MM.1S (cell line): Measurements from ENCODE around the gene ZSCAN21.

Experiments
- EZH2 ChIP-seq: fragments of 300-600 bp; sonication (generic); optimal IDR thresholded peaks from 2 replicates; pipeline ENCODE3; 2017; ENCODE audit warnings: low read depth, mild to moderate bottlenecking, antibody characterized with exemption, low read length, mixed read lengths
- TF ChIP-seq, protein P1 (sequence below): fragments of 300-600 bp; sonication (generic); IDR thresholded peaks from 2 replicates; pipeline ENCODE4 v1.5.1; 2016; ENCODE audit warnings: antibody characterized with exemption, low read length, mixed read lengths

DNA sequence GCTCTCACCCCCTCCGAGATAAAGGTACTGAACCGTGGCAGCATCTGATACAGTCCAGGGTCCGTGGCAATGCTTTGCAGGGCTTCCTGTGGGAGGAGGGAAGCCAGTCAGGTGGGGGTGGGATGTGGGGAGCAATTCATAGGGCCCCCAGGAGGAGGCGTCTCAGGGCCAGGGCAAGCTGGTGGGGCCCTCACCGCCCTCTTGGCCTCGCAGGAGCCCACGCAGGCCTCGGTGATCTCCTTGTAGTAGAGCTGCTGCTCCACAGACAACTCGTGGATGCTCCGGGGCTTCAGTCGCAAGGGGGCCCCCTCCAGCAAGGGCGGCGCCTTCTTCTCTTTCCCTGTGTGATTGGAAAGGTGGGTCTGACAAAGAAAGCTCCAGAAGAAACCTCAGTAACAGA lies 62.3 kb downstream of the ZSCAN21 start:
- TF ChIP-seq, protein P1, sequence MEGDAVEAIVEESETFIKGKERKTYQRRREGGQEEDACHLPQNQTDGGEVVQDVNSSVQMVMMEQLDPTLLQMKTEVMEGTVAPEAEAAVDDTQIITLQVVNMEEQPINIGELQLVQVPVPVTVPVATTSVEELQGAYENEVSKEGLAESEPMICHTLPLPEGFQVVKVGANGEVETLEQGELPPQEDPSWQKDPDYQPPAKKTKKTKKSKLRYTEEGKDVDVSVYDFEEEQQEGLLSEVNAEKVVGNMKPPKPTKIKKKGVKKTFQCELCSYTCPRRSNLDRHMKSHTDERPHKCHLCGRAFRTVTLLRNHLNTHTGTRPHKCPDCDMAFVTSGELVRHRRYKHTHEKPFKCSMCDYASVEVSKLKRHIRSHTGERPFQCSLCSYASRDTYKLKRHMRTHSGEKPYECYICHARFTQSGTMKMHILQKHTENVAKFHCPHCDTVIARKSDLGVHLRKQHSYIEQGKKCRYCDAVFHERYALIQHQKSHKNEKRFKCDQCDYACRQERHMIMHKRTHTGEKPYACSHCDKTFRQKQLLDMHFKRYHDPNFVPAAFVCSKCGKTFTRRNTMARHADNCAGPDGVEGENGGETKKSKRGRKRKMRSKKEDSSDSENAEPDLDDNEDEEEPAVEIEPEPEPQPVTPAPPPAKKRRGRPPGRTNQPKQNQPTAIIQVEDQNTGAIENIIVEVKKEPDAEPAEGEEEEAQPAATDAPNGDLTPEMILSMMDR = no peak
- no peak for TF ChIP-seq EZH2
